B cell (primary cell): ENCODE measurements around the gene ROPN1B.

Experiments used
- CTCF ChIP-seq: fragments of 200-600 bp; IDR thresholded peaks from one replicate; pipeline ENCODE4 v1.8.0; 2022; ENCODE audit warnings: antibody characterized with exemption, mild to moderate bottlenecking
- EZH2 ChIP-seq: IDR thresholded peaks from 2 replicates; pipeline ENCODE4 v1.6.1; 2012; ENCODE audit warnings: borderline replicate concordance, low read depth, mild to moderate bottlenecking, moderate library complexity, low read length; ENCODE audit not compliant: insufficient read depth, poor library complexity, severe bottlenecking

GRCh38 chr3:126023390-126023789, 54.4 kb downstream of the ROPN1B start:
- TF ChIP-seq CTCF: no peak
- no peak for TF ChIP-seq EZH2
